PFSK-1 (cell line): ENCODE results near the gene TAGLN2.

Experiments
- FOXP2 ChIP-seq: optimal IDR thresholded peaks from 2 replicates; pipeline ENCODE3; 2011; ENCODE audit warnings: borderline replicate concordance, control low read depth, inconsistent platforms; ENCODE audit not compliant: insufficient read depth; ENCODE audit errors: extremely low read length, extremely low read depth
- POLR2AphosphoS5 ChIP-seq: IDR thresholded peaks from 2 replicates; pipeline ENCODE4 v1.6.1; 2012; ENCODE audit warnings: low read depth, mild to moderate bottlenecking, control low read depth, low read length, moderate library complexity
- SIN3A ChIP-seq: IDR thresholded peaks from 2 replicates; pipeline ENCODE4 v1.6.1; 2012; ENCODE audit warnings: mild to moderate bottlenecking, low read length, moderate library complexity, borderline replicate concordance; ENCODE audit not compliant: insufficient read depth
- TAF1 ChIP-seq: IDR thresholded peaks from 2 replicates; pipeline ENCODE4 v1.6.1; 2012; ENCODE audit warnings: low read length, control low read depth, borderline replicate concordance; ENCODE audit not compliant: insufficient read depth
- TF ChIP-seq, protein P1 (sequence below), 2 experiments: IDR thresholded peaks; 2 replicates each; pipeline versions ENCODE4 v1.6.1 to v1.8.0; 2011 to 2012; ENCODE audit warnings: low read depth in 2 of 2, low read length in 2 of 2, control low read depth in 1 of 2, inconsistent platforms in 1 of 2, mild to moderate bottlenecking in 1 of 2, moderate library complexity in 1 of 2; ENCODE audit not compliant: insufficient read depth in 1 of 2

Gene TAGLN2

DNA sequence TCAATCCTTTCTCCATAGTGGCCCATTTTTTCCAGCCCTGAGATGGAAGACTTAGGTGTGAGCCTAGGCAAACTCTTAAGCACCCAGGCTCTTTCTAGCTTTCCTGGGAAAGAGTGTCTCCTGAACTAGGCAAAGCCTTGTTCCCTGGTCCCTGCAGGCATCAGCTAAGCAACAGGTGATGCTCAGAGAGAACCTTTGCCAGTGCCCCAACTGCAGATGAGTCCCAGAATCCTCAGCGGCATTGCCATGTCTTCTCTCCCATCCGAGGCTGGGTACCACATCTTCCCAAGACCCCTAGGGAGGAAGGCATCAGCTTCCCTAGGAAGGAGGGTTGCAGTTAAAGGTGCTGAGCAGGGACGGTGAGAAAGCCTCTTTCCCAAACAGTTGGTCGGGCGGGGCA lies 54.6 kb downstream of the TAGLN2 start:
- TF ChIP-seq, protein P1, sequence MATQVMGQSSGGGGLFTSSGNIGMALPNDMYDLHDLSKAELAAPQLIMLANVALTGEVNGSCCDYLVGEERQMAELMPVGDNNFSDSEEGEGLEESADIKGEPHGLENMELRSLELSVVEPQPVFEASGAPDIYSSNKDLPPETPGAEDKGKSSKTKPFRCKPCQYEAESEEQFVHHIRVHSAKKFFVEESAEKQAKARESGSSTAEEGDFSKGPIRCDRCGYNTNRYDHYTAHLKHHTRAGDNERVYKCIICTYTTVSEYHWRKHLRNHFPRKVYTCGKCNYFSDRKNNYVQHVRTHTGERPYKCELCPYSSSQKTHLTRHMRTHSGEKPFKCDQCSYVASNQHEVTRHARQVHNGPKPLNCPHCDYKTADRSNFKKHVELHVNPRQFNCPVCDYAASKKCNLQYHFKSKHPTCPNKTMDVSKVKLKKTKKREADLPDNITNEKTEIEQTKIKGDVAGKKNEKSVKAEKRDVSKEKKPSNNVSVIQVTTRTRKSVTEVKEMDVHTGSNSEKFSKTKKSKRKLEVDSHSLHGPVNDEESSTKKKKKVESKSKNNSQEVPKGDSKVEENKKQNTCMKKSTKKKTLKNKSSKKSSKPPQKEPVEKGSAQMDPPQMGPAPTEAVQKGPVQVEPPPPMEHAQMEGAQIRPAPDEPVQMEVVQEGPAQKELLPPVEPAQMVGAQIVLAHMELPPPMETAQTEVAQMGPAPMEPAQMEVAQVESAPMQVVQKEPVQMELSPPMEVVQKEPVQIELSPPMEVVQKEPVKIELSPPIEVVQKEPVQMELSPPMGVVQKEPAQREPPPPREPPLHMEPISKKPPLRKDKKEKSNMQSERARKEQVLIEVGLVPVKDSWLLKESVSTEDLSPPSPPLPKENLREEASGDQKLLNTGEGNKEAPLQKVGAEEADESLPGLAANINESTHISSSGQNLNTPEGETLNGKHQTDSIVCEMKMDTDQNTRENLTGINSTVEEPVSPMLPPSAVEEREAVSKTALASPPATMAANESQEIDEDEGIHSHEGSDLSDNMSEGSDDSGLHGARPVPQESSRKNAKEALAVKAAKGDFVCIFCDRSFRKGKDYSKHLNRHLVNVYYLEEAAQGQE (IDR thresholded peaks at IDR 0.05; ENCODE audit: insufficient read depth in 1 of 2, low read depth in 2 of 2, low read length in 2 of 2) = no peak
- no peak for TF ChIP-seq FOXP2
- no peak for TF ChIP-seq TAF1
- no peak for TF ChIP-seq SIN3A
- no peak for TF ChIP-seq POLR2AphosphoS5

DNA sequence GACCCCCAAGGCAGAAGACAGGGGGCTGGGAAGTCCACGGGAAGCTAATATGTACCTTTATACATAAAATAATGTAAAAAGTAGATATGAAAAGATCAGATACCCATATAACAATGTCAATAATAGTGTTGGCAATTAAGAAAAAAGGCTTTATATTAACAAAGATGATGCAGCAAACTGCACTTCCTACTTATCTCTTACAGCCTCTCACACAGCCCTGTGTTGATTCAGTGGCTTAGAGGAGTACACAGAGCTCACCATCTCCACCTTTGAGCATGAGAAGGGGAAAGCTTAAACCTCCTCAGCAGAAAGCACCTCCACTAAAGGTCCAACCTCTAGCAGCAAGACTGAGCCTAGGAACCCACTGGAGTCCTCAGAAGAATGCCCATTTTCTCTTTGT lies 55.7 kb downstream of the TAGLN2 start:
- TF ChIP-seq POLR2AphosphoS5 = no peak
- no peak for TF ChIP-seq SIN3A
- TF ChIP-seq, protein P1 (IDR thresholded peaks at IDR 0.05; ENCODE audit: insufficient read depth in 1 of 2, low read depth in 2 of 2, low read length in 2 of 2) = no peak
- TF ChIP-seq TAF1 = no peak
- TF ChIP-seq FOXP2 = no peak

DNA sequence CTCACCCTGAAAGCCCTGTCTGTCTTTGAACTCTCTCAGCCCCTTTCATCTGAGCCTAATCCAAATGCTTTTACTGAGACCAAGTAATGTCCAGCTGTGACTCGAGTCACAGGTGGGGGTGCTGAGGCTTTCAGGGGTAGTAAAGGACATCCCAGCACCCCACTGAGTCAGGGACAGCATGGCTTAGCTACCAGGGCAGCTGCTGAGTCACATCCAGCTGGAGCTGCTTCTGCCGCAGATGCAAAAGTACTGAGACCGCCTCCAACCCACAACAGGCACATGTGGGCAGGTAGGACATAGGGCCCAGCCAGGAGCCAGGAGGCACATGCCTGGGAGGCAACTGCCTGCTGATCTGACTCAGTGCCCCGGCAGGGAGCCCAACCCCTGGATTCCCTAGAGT lies 56.1 kb downstream of the TAGLN2 start:
- TF ChIP-seq FOXP2 = no peak
- TF ChIP-seq SIN3A = no peak
- TF ChIP-seq, protein P1 (IDR thresholded peaks at IDR 0.05; ENCODE audit: insufficient read depth in 1 of 2, low read depth in 2 of 2, low read length in 2 of 2) = no peak
- no peak for TF ChIP-seq TAF1
- TF ChIP-seq POLR2AphosphoS5 = no peak

DNA sequence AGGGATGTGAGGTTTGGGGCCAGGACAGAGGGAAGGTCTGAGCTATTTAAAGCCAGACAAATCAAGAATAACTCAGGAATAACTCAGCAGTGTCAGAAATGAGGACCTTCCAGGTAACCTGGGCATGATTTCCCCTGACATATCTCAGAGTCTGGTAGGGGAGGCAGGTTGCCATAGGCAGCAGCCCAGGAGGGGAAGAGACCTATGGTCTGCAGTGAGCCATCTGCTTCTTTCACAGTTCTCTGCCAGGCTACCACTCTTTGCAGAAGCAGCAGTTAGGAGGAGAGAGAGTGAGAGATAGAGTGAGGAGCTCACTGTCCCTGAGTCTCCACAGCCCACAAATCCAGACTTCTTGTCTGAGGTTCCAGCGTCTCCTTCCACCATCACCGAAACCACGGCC lies 56.5 kb downstream of the TAGLN2 start:
- TF ChIP-seq TAF1 = no peak
- TF ChIP-seq, protein P1 (IDR thresholded peaks at IDR 0.05; ENCODE audit: insufficient read depth in 1 of 2, low read depth in 2 of 2, low read length in 2 of 2) = no peak
- TF ChIP-seq FOXP2 = no peak
- TF ChIP-seq POLR2AphosphoS5 = no peak
- no peak for TF ChIP-seq SIN3A
